Measurements from ENCODE around the gene MEI1. TPM values are rescaled to one million over a fixed set of nuclear protein-coding genes. Genes with fewer than 3 reads are reported as not detected.
A peak's percentile ranks its signal among the peaks of the same experiment; 100 is the strongest.
"Not testable (repeated sequence)": the region's sequence is repeated elsewhere in the genome, so short reads cannot be mapped to it uniquely, and the experiment has no call there.

The MEI1 gene
- polyA plus RNA-seq, 6 donors from 2014 or later, result 75.0 to 160 (median 83.4) TPM

DNA sequence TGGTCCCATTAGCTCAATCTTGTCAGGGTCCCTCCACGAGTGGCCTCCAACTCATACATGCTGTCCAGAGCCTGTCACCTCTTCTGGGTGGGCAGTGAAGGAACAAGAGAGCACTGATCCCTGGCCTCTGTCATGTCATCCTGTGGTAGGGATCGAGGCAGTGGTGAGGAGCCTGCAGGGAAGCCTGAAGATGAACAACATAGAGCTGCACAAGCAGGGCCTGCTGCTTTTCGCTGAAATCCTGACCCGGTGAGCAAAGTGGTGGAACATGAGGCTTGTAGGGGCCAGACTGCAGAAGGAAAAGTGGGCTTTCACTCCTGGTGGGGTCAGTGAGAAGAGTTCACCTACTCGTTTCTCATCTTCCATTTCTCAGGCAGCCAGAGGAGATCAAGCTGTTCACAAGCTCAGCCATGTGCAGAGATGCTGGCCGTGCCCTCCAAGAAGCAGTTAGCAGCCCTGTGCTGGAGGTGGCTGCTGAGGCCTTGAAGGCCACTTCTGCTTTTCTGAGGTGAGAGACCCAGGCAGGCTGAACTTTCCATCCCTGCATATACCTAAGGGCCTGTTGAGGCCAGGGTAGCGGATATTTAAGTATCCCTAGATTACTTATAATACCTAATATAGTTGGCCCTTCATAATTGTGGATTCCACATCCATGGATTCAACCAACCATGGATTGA lies 32.9 kb downstream of the MEI1 start:
- Mint-ChIP-seq H3K36me3 (no peaks in the 10 kb centered on the region), H3K4me3 (no peak overlapping the region), H3K27ac (peak overlapping the region in 1 of 6 donors; percentile 47), H3K4me1 (peaks cover 0 to 11% (median 9%) of the 10 kb centered on the region in 3 donors), H3K27me3 (no peaks in the 10 kb centered on the region), H3K9me3 (no peaks in the 10 kb centered on the region)
- DNase-seq (peak; percentile 32), ATAC-seq (ENCODE audit: low read depth in 2 of 2) (peak; percentile 84 to 95)

DNA sequence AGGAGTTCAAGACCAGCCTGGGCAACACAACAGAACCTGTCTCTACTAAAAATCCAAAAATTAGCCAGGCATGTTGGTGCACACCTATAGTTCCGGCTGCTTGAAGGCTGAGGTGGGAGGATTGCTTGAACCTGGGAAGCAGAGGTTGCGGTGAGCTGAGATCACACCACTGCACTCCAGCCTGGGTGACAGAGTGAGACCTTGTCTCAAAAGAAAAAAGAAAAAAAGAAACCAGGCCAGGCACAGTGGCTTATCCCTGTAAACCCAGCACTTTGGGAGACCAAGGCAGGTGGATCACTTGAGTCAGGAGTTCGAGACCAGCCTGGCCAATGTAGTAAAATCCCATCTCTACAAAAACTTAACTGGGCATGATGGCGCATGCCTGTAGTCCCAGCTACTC lies 33.9 kb downstream of the MEI1 start:
- DNase-seq; H3K27ac Mint-ChIP-seq; H3K36me3 Mint-ChIP-seq; H3K4me3 Mint-ChIP-seq; H3K9me3 Mint-ChIP-seq; ATAC-seq (ENCODE audit: low read depth in 2 of 2); H3K27me3 Mint-ChIP-seq: not testable (repeated sequence)
- peaks cover 0 to 11% (median 9%) of the 10 kb centered on the region in 3 donors for H3K4me1 Mint-ChIP-seq

DNA sequence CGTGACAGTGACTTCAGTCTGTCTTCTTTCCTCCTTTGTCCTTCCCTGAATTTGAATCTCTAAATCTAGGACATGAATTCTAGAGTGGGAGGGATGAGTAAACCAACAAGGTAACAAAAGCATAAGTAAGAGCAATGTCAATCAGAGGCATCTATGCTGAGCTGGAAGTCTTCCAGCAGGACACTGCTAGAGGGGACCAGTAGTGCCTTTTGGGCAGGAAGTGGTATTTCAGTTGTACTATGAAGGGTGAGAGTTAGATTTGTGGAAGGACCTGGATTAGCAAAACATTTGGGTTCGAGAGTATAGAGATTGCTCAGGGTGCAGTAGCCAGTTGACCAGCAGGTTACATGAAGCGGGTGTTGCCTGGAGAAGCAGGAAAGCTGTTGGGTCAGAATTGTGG lies 40.3 kb downstream of the MEI1 start:
- ATAC-seq (ENCODE audit: low read depth in 2 of 2), result no peak
- H3K4me3 Mint-ChIP-seq, result no peak overlapping the region
- peaks cover 0 to 7% (median 0%) of the 10 kb centered on the region in 3 donors for H3K4me1 Mint-ChIP-seq
- peaks cover 0 to 10% (median 0%) of the 10 kb centered on the region in 3 donors for H3K27me3 Mint-ChIP-seq
- peaks cover 0 to 7% of the 10 kb centered on the region in 2 donors for H3K36me3 Mint-ChIP-seq
- no peak for DNase-seq
- peak overlapping the region in 1 of 6 donors; percentile 4 for H3K27ac Mint-ChIP-seq
- H3K9me3 Mint-ChIP-seq, result no peaks in the 10 kb centered on the region

DNA sequence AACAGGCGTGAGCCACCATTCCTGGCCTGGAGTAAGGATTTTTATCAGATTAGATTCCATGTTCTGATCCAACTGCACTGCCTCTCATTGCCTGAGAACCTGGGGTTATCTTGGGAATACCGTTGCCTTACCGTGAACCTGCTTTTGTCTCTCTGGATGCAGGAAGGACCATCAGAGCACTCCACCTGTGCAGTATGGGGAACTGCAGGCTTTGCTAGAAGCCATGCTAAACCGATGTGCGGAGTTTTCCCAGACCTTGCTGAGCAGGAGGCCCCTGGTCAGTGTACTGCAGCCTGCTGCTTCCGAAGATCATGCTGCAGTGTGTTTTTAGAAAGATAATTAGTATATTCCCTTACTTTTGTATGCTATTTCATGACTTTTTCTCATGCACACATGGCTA lies 43.6 kb downstream of the MEI1 start:
- DNase-seq (no peak), ATAC-seq (ENCODE audit: low read depth in 2 of 2) (no peak)
- Mint-ChIP-seq H3K27me3 (peaks cover 0 to 10% (median 0%) of the 10 kb centered on the region in 3 donors), H3K36me3 (peaks cover 0 to 7% of the 10 kb centered on the region in 2 donors), H3K4me3 (no peak overlapping the region), H3K4me1 (peaks cover 20 to 31% (median 21%) of the 10 kb centered on the region in 3 donors), H3K27ac (no peak overlapping the region), H3K9me3 (no peaks in the 10 kb centered on the region)

DNA sequence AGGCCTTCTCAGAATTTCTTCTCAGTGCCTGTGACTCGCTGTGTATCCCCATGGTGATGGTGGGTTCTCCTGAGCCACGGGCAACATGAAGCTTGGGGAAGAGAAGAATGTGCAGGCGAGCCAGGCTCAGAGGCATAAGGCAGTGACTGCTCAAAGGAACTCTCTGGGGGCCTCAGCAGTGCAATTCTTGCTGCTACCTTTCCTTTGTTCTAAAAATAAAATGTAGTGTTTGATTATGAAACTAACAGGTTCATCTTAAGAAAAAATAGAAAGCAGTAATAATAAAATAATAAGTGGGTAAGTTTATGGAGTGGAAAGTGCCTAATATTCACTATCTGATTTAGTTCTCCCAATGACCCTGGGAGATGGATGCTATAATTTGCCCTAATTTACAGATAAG lies 46.7 kb downstream of the MEI1 start:
- Mint-ChIP-seq H3K9me3 (no peaks in the 10 kb centered on the region), H3K27ac (peak overlapping the region; percentile 48 to 96 (median 76)), H3K4me3 (peak overlapping the region in 5 of 8 donors; percentile 38 to 74 (median 61)), H3K27me3 (no peaks in the 10 kb centered on the region), H3K4me1 (peaks cover 19 to 36% (median 28%) of the 10 kb centered on the region in 3 donors), H3K36me3 (no peaks in the 10 kb centered on the region)
- ATAC-seq (ENCODE audit: low read depth in 2 of 2) (no peak), DNase-seq (no peak)

DNA sequence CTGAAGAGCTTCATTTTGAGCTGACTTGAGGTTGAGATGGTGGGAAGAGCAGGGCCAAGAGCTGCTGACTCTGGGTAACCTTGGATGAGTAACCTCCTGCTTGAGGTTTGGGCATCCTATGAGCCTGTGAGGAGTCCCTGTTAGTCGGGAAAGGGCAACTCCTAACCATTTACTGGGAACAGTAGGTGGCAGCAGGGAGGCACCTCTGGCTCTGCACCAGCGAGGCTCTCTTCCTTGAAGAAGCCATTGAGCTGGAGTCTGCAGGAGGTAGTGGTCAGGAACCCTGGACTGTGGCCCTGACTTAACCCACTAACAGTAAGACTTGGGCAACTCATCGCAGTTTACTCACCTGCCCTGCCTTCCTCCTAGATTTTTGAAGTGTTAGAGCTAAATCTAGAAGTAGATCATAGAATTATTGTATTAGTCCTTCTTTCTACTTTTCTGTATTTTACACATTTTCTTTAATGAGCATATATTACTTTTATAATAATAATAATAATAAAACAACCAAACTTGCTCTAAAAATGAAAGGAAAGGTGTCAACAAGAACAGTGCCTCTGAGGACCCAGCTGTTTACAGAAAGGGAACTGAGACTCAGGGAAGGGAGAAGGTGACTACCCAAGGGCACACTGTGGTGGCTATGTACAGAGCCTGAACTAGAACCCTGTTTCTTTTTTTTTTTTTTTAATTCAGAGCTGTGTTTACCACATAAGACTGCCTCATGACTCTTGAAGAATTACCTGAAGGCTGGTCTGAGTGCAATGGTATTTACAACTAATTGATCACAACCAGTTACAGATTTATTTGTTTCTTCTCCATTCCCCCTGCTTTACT lies 47.5 kb downstream of the MEI1 start:
- H3K27me3 Mint-ChIP-seq, result no peaks in the 10 kb centered on the region

DNA sequence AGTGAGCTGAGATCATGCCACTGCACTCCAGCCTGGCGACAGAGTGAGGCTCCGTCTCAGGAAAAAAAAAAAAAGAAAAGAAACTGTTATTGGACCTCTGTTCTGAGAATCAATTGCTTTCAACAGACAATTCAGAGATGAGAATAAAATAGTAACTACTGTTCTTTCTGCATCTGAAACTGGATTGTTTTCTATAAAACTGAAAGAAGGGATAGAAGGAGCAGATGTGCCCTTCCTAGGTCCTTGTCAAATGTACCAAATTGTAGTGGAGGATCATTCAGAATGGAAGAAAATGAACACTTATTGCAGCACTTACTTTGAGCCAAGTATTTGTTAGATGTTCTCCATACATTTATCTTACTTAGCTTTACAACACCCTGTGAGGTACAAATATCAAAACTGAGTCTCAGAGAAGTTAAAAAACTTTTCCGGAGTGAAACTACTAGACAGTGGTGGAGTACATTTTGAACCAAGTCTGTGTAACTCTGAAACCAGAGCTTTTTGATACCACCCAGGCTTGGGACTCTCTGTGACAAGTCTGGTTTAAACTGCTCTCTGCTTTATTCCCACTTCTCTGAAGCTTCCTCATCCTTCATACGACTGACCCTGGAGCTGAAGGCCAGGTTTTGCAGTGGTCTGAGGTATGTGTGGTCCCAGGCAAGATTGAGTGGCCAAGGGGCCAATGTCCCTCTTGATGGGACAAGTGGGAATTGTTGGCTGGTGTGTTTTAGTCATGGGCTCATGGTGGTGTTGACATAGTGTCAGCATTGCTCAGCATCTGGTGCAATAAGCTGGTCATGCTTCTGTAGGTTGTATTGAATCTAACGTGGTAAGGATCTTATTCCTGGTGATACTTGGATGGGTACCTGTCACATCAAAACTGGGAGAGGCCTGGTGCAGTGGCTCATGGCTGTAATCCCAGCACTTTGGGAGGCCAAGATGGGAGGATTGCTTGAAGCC lies 53.0 kb downstream of the MEI1 start:
- Mint-ChIP-seq H3K27me3 (peaks cover 0 to 11% (median 2%) of the 10 kb centered on the region in 3 donors), H3K4me1 (peaks cover 7 to 11% (median 11%) of the 10 kb centered on the region in 3 donors), H3K27ac (no peak overlapping the region), H3K9me3 (no peaks in the 10 kb centered on the region), H3K4me3 (peak overlapping the region in 1 of 8 donors; percentile 35), H3K36me3 (no peaks in the 10 kb centered on the region)
- no peak for ATAC-seq (ENCODE audit: low read depth in 2 of 2)
- DNase-seq, result no peak

More for the DNA sequence above, 47.5 kb downstream of the MEI1 start:
- Mint-ChIP-seq H3K9me3 (no peaks in the 10 kb centered on the region), H3K4me1 (peaks cover 19 to 36% (median 28%) of the 10 kb centered on the region in 3 donors), H3K27ac (peak overlapping the region; percentile 44 to 96 (median 83)), H3K4me3 (peak overlapping the region in 7 of 8 donors; percentile 15 to 83 (median 61)), H3K36me3 (no peaks in the 10 kb centered on the region)
- peak; percentile 99 for ATAC-seq (ENCODE audit: low read depth in 2 of 2)
- peak; percentile 52 for DNase-seq

DNA sequence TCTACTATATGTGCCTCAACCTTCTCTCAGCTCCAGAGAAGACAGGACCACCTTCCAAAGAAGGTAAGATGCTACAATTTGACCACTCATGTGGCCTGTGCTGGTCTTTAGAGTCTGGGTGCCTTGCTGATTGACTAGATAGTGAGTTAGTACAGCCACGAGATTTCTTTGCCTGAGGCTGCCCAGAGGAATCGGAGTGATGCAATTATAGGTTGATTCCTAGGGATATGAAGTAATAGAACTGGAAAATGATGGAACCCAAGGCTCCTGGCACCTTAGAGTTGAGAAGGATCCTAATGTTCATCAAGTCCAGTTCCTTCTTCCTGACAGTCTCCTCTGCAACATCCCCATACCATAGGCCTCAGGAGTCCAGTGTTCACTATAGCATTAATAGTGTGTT lies 54.7 kb downstream of the MEI1 start:
- no peaks in the 10 kb centered on the region for H3K9me3 Mint-ChIP-seq
- ATAC-seq (ENCODE audit: low read depth in 2 of 2), result no peak
- no peak for DNase-seq
- peaks cover 2 to 10% (median 7%) of the 10 kb centered on the region in 3 donors for H3K4me1 Mint-ChIP-seq
- H3K36me3 Mint-ChIP-seq, result no peaks in the 10 kb centered on the region
- no peak overlapping the region for H3K27ac Mint-ChIP-seq
- peaks cover 0 to 22% (median 12%) of the 10 kb centered on the region in 3 donors for H3K27me3 Mint-ChIP-seq
- no peak overlapping the region for H3K4me3 Mint-ChIP-seq

DNA sequence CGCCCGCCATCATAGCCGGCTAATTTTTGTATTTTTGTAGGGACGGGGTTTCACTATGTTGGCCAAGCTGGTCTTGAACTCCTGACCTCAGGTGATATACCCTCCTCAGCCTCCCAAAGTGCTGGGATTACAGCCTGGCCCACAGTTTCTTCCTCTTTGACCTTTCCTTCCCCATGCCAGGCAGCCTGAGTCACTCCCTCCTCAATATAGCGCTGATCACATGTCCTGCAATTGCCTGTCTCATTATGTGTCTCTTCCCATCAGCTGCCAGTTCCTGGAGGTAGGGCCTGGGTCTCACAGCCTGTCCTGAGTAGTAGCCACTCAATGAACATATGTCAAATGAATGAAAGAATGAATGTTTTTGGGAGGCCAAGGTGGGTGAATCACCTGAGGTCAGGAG lies 58.2 kb downstream of the MEI1 start:
- no peak for DNase-seq
- Mint-ChIP-seq H3K9me3 (no peaks in the 10 kb centered on the region), H3K27ac (peak overlapping the region in 1 of 6 donors; percentile 43), H3K4me3 (no peak overlapping the region), H3K36me3 (no peaks in the 10 kb centered on the region), H3K4me1 (peaks cover 0 to 6% (median 2%) of the 10 kb centered on the region in 3 donors), H3K27me3 (peaks cover 0 to 22% (median 12%) of the 10 kb centered on the region in 3 donors)
- ATAC-seq (ENCODE audit: low read depth in 2 of 2), result no peak

DNA sequence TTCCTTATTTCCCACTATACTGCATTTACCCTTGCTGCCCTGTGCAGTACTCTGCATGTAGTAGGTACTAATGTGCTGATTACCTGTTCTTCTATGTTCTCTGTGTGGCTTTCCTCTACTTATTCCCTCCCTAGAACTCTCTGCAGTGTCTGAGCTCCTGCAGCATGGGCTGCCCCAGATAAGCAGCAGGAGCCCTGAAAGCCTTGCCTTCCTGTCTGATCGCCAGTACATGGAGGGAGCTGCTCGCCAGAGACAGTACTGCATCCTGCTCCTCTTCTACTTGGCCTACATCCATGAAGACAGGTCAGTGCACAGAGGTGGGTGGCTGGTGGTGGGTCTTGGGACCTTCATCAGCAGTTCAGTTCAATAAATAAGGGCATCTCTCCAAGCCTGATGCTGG lies 58.9 kb downstream of the MEI1 start:
- no peak for DNase-seq
- Mint-ChIP-seq H3K27ac (peak overlapping the region in 1 of 6 donors; percentile 23), H3K4me3 (peak overlapping the region in 1 of 8 donors; percentile 59), H3K27me3 (peaks cover 0 to 22% (median 12%) of the 10 kb centered on the region in 3 donors), H3K36me3 (no peaks in the 10 kb centered on the region), H3K9me3 (no peaks in the 10 kb centered on the region), H3K4me1 (peaks cover 4 to 10% (median 8%) of the 10 kb centered on the region in 3 donors)
- ATAC-seq (ENCODE audit: low read depth in 2 of 2), result no peak

DNA sequence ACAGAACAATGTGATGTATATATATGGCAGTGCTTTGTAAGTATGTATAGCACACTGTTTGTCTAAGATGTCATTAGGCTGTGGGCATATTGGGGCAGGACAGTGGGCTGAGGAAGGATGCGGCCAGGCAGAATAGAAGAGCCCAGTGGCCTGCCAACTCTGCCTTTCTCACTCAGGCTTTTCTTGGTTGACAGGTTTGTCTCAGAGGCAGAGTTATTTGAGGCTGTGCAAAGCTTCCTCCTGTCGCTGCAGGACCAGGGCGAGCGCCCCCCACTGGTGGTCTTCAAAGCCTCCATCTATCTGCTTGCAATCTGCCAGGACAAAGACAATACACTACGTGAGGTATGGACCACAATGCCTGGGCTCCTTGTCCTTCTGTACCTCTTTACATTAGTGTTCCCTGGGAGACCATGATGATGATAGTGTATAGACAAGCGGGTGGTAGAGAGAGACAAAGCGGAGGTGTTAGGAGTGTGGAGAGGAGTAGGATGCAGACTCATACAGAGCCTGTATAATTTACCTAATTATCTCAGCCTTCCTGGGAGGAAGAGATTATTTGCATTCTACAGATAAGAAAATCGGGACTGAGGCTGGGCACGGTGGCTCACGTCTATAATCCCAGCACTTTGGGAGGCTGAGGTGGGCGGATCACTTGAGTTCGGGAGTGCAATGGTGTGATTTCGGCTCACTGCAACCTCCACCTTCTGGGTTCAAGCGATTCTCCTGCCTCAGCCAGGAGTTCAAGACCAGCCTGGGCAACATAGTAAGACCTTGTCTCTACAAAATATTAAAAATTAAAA lies 63.9 kb downstream of the MEI1 start:
- peaks cover under 1 to 9% (median 3%) of the 10 kb centered on the region in 3 donors for H3K27me3 Mint-ChIP-seq
- ATAC-seq (ENCODE audit: low read depth in 2 of 2), result peak; percentile 62 to 67
- peak overlapping the region in 1 of 6 donors; percentile 71 for H3K27ac Mint-ChIP-seq
- no peaks in the 10 kb centered on the region for H3K9me3 Mint-ChIP-seq
- H3K4me3 Mint-ChIP-seq, result no peak overlapping the region
- H3K4me1 Mint-ChIP-seq, result peaks cover 5 to 7% (median 7%) of the 10 kb centered on the region in 3 donors
- no peaks in the 10 kb centered on the region for H3K36me3 Mint-ChIP-seq
- no peak for DNase-seq

DNA sequence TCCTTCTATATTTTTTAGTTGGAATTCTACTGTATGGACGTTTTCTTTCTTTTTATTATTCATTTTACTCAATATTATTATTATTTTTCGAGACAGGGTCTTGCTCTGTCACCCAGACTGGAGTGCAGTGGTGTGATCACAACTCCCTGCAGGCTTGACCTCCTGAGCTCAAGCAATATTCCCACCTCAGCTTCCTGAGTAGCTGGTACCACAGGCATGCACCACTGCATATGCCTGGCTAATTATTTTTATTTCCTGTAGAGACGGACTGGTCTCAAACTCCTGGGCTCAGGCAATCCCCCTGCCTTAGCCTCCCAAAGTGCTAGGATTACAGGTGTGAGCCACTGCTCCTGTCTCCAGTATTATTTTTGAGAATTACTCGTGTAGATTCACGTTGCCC lies 67.2 kb downstream of the MEI1 start:
- peaks cover 7 to 9% (median 9%) of the 10 kb centered on the region in 3 donors for H3K4me1 Mint-ChIP-seq
- no peak overlapping the region for H3K4me3 Mint-ChIP-seq
- peaks cover 0 to 9% (median 0%) of the 10 kb centered on the region in 3 donors for H3K27me3 Mint-ChIP-seq
- DNase-seq, result no peak
- no peak for ATAC-seq (ENCODE audit: low read depth in 2 of 2)
- no peak overlapping the region for H3K27ac Mint-ChIP-seq
- no peaks in the 10 kb centered on the region for H3K36me3 Mint-ChIP-seq
- no peaks in the 10 kb centered on the region for H3K9me3 Mint-ChIP-seq

Data from naive B cell (primary cell).